Measurements from ENCODE around the gene WDR86.

WDR86 gene

DNA sequence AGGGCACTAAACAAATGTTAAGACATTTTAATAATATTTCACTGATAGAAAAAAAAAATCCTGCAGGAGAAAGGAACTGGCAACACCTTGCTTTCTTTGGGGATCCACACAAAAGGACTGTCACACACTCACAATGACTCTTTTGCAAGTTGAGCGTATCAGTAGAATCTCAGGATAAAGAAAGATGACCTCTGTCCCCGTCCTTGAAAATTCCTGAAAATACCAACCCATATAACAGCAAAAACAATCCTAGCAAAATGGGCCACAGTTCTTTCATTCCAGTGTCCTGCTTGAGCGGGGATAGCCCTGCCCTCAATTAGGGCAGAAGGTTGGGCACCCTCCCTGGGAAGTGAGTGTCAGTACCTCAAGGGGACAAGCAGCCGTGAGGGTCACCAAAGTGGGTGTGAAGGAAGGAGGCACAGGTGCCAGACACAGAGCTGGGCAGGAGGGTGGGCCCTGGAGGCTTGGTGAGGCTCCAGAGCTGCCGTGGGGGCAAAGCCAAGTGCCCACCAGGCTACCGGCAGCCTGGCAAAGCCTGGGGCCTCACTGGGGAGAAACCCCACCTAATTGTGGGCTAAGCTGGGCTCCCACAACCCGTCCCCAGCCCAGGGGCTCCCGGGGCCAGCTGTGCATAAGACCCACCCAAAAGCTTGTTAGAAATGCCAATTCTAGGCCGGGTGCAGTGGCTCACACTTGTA is 2.8 kb downstream of the WDR86 start:
- no peak for DNase-seq (ENCODE audit: low read depth)

DNA sequence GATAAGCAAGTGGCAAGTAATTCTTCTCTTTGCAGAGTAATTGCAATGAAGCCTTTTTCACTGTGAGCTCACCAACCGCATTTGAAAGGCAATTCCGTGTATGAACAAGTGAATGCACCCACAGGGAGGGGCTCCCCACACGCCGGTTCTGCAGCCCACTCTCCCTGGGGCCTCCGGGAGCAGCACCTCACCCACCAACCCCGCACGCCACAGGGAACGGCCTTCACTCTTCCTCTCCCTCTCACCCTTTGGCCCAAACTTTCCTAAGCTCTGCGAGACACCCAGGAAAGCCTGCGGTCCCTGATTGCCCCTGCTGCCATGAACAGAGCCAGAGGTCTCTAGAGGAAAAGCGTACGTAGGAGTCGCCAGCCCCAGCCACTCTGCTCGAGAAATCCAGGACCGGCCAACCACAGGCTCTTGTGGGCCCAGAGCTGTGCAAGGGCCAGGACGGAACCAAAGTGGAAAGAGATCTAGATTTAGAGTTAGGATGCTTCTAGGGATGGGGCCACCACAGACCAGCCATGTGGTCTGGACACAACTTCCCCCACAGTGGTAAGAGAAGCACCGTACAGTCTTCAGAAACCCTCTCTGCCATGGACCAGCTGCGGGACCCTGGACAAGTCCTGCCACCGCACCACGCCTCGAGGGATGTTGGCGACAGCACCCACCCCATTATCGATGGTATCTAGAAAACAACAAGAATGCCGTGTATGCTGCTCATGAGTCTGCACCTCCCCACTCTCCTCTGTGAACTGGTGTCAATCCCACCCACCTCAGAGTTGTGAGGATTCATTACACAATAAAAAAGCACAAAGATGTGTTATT is 3.6 kb downstream of the WDR86 start:
- no peak for DNase-seq (ENCODE audit: low read depth)

DNA sequence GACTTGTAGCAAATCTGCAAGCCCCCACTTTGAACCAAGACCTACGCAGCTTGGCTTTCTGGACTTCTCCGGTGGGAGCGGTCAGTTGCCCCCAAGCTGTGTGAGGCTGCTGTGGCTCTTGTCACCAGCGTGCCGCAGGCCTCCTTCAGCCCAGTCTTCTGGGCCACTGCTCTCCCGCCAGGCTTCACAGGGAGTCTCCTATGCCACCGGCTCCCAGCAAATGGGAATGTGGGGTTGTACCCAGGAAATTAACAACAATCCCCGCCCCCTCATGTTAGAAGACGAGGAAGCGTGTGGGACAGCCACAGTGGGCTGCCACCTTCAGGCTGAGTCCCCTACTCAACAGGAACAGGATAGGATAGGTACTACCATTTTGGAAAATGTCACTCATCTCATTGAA is 4.2 kb downstream of the WDR86 start:
- DNase-seq (ENCODE audit: low read depth): no peak

DNA sequence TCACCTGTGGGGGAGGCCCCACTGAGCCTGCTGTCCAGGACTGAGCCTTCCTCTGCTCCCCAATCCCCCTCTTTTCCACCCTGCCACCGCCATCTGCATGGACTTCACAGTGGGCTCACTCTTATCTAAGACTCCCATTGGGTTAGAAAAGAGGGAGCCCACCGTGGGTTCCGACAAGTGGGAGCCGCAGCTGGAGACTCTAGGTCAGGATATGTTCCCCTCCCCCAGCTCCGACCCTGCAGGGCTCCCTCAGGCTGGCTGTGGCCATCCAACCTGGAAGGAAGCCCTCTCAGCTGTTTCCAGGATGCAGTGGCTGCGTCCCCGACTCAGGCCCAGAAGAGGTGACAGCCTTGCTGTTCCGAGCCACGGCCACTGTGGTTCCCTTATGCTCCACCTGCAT is 4.8 kb downstream of the WDR86 start:
- no peak for DNase-seq (ENCODE audit: low read depth)

DNA sequence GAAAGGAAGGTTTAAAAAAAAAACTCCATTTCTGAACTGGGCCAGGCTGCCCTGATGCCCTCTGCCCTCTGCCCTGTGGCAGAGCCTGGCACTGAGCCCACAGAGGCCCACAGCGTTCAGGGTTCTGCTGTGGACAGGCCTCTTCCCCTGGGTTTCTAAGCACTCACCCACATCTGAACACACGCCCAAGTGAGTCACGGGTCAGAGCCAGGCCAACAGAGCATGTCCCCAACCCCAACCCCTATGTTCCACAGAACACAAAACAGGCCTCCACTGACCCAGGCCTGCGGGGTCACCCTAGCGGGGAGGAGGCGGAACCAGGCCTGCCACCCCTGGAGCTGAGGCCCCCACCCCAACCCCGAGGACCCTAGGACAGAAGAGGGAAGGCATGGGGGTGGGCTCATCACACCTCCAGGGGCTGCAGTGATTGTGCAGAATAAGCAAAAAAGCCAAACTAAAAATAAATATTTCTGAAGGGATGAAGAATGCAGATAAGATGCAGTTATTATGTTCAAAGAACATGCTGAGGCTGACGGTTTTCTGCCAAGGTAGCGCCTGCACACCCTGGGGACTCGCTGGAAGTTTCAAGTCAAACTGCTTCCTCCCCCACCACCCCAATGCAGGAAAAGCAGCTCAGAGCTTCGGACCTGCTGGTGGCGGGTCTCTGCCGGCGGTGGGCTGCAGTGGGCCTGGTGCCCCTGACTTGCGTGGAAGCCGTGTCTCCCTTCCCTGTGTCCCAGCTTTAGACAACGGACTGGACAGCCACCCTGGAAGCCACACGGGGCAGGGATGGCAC is 5.4 kb downstream of the WDR86 start:
- DNase-seq (ENCODE audit: low read depth): no peak

DNA sequence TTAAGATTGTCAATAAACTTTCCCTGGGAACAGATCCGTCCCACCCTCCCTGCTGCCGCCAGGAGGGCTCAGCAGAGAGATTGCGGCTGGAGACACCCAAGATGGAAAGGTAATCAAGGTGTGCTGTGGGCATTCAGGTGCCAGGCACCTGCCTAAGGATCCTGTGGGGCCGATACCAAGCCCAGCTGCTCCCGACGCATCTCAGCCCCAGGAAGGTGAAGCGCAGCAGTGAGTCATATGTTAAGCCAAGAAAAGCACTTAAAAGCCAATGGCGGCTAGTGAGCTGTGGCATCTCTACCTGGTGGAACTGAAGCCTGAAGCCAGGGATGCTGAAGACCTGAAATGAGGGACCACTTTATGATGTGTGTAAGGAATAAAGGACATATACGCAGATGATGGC is 6.1 kb downstream of the WDR86 start:
- DNase-seq (ENCODE audit: low read depth): no peak

DNA sequence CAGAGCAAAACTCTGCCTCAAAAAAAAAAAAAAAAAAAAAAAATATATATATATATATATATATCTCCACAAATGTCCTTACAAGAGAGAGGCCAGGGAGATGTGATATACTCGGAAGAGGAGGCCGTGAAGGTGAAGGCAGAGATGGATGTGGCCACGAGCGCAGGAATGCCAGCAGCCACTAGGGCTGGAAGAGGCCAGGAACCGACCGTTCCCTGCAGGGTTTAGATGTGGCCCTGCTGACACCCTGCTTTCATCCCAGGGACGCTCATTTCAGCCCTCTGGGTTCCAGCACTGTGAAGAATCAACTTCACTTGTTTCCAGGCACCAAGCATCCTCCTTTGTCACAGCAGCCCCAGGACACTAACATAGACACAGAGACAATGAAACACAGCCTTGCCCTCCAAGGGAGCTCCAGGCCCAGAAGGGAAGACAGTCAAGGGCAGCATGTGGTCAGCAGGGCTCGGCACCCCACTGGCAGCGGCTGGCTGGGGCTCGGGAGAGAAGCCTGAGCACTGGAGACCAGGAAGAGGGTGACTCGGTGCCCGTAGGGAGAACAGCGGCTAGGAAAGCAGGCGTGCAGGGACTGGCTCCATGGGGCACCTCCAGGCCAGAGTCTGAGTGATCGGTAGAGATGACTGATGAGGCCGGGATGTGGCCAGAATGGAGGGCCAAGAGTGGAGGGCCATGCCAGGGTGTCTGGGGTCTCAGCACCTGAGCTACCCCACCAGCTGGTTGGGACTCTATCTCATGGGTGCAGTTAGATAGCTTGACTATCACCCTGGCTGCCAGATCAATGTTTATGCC is 7.6 kb downstream of the WDR86 start:
- no peak for DNase-seq (ENCODE audit: low read depth)

DNA sequence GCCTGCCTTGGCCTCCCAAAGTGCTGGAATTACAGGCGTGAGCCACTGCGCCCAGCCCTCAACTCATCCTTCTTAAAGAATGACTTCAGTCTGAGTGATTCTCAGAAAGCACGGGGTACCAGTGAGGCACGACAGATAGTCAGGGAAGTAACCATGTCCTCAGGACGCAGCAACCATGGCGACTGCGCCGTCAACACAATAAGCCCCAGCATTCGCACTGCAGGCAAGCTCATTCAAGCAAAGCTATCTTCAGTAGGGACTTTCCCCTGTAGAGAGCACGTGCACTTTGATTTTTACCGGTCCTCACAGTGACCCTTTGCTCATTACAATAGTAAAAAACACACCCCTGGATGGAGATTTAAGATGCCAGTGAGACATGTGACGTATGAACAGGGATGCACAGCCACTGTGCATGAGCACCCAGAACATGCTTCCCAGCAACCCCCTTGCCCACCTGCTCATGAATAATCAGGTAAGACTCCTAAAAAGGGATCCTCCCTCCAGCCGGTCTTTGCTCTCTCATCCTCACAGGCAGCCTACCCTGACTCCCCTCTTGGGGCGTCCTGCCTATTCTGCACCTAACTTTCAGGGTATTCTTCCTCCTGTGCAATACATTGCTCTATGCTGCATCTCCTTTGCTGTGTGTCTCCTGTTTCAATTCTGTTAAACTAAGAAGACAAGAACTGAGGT is 9.1 kb downstream of the WDR86 start:
- no peak for DNase-seq (ENCODE audit: low read depth)

DNA sequence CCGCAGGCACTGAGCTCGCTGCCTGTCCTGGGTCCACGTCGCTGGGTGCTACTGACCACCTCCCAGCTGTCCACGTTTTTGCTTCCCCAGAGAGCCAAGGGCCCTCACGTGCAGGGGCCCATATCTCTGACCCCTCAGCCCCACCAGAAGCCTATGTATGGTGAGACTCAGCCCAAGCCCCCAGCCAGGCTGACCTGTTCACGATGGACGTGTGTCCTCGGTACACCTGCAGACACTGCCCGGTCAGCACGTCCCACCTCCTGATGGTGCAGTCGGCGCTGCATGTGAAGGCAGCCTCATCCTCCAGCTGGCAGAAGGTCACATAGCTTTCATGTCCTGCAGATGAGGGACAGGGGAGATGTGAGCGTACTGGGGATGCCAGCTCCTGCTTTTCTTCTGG is 9.9 kb downstream of the WDR86 start:
- DNase-seq (ENCODE audit: low read depth): no peak

DNA sequence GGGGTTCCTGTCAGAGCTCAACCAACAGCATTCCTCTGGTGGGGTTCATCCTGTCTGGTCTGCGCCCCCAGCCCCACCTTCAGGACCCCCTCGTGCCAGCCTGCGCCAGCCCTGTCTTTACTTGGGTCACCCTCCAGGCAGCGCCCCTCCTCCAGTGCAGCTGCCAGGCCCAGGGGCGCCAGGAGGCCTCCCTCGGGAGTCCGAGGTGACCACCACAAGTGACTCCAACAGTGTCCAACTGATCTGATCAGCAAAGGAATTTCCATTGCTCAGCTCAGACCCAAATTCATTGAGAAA is 10.6 kb downstream of the WDR86 start:
- DNase-seq (ENCODE audit: low read depth): no peak

DNA sequence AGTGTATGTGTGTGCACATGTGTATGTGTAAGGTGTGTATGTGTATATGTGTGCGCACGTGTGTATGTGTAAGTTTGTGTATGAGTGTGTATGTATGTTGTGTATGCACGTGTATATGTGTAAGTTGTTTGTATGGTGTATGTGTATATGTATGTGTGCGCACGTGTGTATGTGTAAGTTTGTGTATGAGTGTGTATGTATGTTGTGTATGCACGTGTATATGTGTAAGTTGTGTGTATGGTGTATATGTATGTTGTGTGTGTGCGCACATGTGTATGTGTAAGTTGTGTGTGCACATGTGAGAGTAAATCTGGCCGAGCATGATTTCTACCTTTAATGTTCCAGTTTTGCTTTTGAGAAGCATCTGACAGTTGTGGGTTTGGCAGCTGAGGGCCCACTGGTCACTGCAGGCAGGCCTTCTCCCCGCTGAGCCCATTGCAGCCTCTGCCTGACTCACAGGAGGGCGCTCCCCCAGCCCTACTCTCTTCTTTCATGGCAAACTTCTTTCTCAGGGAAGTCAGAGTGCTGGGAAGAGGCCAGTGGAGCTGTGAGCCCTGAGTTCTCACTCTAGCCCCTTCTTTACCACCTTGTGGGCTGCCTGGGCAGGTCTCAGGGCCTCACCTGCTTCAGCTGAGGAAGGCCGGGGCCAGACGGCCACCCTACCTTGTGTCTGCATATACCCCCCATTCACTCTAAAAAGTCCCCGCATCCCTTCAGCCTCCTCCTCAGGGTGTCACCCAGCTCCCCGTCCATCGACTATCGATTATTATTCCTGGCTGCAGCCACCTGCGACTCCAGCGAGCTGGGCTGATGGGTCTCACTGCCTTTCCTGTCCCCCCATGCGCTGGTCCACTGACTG is 11.2 kb downstream of the WDR86 start:
- DNase-seq (ENCODE audit: low read depth): no peak

DNA sequence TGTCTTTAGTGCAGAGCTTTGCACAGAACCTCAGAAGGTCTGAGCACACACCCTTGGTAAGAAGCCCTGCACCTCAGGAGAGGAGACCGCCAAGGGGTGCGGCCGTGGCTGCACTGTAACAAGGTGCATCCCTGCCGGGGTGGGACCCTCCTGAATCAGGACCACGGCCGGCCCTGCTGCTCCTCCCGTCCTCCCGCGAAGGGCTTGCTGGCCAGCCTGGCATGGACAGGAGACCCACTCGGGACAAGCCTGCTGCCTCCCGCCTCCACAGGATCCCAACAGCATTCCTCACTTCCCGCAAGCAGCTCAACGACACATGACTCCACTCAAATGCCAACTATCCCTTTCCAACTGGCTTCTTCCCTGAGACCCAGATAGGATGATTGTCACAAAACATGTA is 12.8 kb downstream of the WDR86 start:
- no peak for DNase-seq (ENCODE audit: low read depth)

DNA sequence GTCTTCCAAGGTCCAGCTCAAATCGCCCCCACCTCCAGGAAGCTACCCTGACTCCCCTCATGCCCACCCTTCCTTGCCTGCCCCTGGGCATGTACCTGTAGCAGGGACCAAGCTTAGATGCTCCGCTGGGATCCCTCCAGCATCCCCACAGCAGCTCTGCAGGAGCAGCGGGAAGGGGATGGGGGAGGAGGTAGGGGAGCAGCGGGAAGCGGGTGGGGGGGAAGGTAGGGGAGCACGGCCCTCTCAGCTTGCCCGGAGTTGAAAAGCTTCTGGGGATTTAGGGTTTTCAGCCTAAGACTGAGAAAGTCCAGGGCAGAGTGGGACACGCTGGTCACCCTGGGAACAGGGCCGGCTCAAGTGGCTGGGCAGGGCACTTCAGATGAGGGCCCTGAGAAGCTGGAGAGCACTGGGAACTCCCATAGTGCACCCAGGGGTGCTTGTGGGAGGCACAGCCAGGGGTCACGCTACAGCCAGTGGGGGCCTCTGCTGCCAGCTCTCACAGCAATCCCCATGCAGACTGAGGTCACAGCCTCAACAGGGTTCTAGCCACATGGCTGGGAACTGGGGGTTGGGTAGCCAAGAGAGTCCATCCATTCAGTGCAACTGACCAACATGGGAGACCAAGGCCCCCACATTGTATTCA is 13.4 kb downstream of the WDR86 start:
- no peak for DNase-seq (ENCODE audit: low read depth)

DNA sequence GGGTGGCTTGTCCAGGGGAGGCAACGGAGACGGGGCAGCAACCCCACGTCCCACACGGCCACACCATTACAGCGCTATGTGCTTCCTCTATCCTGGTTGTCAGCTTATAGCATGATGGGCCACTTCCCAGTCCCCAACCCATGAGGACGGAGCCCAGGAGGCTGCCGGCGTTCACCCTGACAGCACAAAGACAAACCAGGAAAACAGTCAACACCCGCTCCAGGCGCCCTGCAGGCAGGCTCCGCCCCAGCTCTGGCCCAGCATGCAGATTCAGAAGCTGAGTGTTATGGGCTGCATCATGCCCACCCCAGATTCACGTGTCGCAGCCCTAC is 14.8 kb downstream of the WDR86 start:
- DNase-seq (ENCODE audit: low read depth): no peak

DNA sequence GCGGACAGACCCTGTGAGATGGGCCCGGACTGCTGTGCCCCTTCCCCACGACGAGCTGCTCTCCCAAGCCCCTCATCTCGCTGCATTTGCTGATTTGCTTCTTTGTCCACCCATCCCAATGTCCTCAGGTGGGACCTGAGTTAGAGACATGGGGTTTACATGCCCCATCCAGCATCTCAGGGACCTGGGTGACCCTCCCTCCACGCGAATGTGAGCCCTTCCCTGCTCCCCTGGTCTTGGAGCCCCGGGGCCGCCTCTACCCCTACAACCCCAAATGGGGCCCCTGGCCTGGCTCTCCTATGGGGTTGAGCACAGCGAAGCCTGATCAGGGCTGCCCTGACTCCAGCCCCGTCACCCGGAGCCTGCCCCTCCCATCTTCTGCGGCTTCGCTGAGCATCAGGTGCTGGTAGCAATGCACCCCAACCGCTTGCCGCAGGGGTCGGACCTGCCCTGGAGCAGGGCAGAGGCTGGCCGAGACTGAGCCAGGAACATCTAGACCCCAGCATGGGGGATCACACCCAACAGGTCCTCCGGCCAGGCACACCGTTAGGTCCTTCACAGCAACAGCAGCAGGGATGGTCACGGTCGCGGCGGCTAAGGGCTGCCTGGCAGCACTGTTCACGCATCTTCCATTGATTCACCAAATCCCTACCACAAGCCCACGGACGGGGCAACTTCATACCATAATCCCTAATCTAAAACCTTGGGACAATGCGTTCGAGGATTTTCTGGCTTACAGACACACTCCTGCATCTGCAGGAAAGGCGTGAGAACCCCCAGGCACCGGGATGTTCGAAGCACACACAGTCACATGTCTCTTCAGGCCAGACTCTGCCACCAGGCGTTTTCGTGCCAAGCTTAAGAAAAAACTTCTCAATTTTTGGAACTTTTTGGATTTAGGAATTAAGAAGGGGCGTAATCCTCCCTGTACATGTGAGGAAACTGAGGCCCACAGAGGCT is 15.5 kb downstream of the WDR86 start:
- no peak for DNase-seq (ENCODE audit: low read depth)

DNA sequence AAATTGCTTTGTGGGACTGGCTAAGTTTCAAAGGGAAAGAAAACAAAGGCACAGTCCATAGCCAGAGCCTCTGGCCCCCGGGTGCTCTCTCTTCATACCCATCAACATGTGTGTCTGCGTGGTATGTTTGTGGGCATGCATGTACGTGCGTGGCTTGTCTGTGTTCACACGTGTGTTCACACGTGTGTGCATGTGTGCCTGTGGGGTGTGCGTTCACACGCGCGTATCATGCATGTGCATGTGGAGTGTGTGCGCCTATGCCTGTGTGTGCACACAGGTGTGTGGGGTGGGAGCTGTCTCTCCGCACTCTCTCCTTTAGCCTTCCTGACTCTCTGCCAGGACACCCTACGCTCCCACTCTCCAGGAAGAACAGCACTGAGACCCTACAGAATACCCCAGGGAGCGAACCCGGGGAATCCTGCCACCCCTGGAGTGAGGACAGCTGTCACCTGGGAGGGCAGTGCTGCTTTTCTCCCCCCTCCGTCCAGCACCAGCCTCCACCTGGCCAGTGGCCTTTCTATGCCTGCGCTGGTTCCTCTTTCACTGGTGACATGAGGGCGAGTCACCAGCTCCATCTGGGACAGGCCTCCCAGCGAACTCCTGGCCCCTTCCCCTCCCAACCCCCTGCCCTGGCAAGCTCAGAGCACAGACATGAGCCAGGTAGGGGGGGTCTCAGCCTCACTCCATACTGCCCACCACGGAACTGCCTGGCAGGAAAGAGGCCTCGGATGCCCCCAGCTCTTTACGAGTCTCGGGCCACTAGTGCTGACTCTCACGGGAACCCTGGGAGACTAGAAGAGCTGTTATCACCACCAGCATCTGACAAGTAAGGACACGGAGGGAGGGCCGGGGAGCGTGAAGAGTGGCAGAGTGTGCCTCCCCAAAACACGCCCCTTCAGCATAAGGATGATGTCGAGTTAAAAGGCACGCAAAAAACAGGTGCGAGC is 16.5 kb downstream of the WDR86 start:
- no peak for DNase-seq (ENCODE audit: low read depth)

DNA sequence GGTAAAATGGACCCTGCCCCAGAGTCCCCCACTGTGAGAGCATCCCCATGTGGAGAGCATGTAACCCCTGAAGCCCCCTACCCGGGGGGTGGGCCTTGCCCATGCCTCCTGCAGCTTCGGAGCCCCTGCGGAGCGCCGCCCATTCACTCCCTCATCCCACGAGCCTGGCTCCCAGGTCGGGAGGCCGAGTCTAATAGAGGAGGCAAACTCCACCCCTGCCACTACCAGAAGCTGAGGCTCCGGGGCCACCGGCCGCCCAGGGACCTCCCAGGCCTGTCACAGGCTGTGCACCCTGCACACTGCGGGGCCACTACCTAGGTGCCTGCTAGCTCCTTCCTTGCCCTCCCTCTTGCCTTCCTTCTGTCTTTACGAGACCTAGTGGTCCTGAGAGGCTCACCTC is 17.4 kb downstream of the WDR86 start:
- DNase-seq (ENCODE audit: low read depth): no peak

DNA sequence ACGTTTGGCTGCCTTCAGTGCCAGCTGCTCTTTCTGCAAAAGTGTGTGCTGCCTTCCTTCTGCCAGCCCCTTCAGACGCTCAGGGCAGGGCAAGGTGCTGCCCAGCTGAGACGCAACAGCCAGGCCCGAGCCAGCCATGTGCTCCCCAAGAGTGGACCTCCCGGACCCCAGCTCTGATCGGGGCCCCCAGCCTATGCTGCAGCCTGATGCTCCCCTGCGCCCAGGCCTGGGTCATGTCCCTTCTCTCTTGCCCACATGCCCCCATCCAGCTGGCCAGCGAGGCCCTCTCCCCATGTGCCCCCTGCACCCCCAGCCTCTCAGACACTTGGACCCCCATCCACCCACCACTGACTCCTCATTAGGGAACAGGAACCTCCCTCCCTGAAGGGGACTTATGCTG is 17.8 kb downstream of the WDR86 start:
- DNase-seq (ENCODE audit: low read depth): no peak

Measured in activated T-cell treated with anti-CD3 and anti-CD28 coated beads for 24 hours (primary cell).